Caki2 (cell line): ENCODE measurements around the gene TBL1X. TPM values are rescaled to one million over a fixed set of nuclear protein-coding genes. Genes with fewer than 3 reads are reported as not detected.
"Not testable (repeated sequence)": the region's sequence is repeated elsewhere in the genome, so short reads cannot be mapped to it uniquely, and the experiment has no call there.

Experiments
- DNase-seq: peaks from one replicate; pipeline ENCODE4 v3.0.0-alpha.2; 2015; ENCODE audit warnings: low read depth
- in situ Hi-C: cut with HindIII; loops from 2 replicates; pipeline ENCODE4 v1.10.0; 2016; ENCODE audit warnings: low sequenced_read_pairs, low pct_unique_long_range_greater_than_20kb, mixed read lengths
- total RNA-seq: library from RNA; depleted of rRNA; stranded (reverse); fragments of >200 nt; shearing (Covaris generic); gene quantifications from 2 replicates; pipeline ENCODE4 v1.2.3, GENCODE V29; 2014; ENCODE audit warnings: low replicate concordance

Gene TBL1X
- total RNA-seq, 1 experiment from 2014 or later: 10.6 TPM

- in situ Hi-C loops: no loop called here
- no peak for DNase-seq
Observed at GRCh38 chrX:9738151-9738550, 273.3 kb downstream of the TBL1X start.

- in situ Hi-C loops: no loop called here
- DNase-seq: no peak
Observed at GRCh38 chrX:9739130-9739529, 274.3 kb downstream of the TBL1X start.

GRCh38 chrX:9745417-9746115 is 280.7 kb downstream of the TBL1X start:
- in situ Hi-C loops: no loop called here
- DNase-seq: no peak

- DNase-seq: no peak
- in situ Hi-C loops: no loop called here
Observed at GRCh38 chrX:9746148-9746888, 281.5 kb downstream of the TBL1X start.

- in situ Hi-C loops: no loop called here
- no peak for DNase-seq
Observed at GRCh38 chrX:9747644-9748043, 282.8 kb downstream of the TBL1X start.

- in situ Hi-C loops: no loop called here
- no peak for DNase-seq
Observed at GRCh38 chrX:9749146-9749692, 284.4 kb downstream of the TBL1X start.

GRCh38 chrX:9757366-9757765 is 292.5 kb downstream of the TBL1X start:
- DNase-seq: no peak
- in situ Hi-C loops: no loop called here

- in situ Hi-C loops: no loop called here
- DNase-seq: no peak
Observed at GRCh38 chrX:9758021-9758638, 293.3 kb downstream of the TBL1X start.

GRCh38 chrX:9759337-9759736 is 294.5 kb downstream of the TBL1X start:
- in situ Hi-C loops: no loop called here
- no peak for DNase-seq

GRCh38 chrX:9765072-9765736 is 300.3 kb downstream of the TBL1X start:
- in situ Hi-C loops: no loop called here
- DNase-seq: no peak

- in situ Hi-C loops: no loop called here
- DNase-seq: no peak
Observed at GRCh38 chrX:9765737-9766097, 300.9 kb downstream of the TBL1X start, which contains the start of gene GPR143. TSS of gene GPR143 (minus strand) at chrX:9765847. CDS start at chrX:9765817, 30 bp downstream.

GRCh38 chrX:9767375-9767774 is 302.5 kb downstream of the TBL1X start:
- in situ Hi-C loops: no loop called here
- no peak for DNase-seq

- in situ Hi-C loops, DNase-seq: not testable (repeated sequence)
Observed at GRCh38 chrX:9768321-9768839, 303.5 kb downstream of the TBL1X start.

- DNase-seq: no peak
- in situ Hi-C loops: no loop called here
Observed at GRCh38 chrX:9770319-9770718, 305.5 kb downstream of the TBL1X start.

GRCh38 chrX:9772943-9773342 is 308.1 kb downstream of the TBL1X start:
- in situ Hi-C loops: no loop called here
- DNase-seq: no peak

GRCh38 chrX:9775930-9776329 is 311.1 kb downstream of the TBL1X start:
- no peak for DNase-seq
- in situ Hi-C loops: no loop called here

- DNase-seq: no peak
- in situ Hi-C loops: no loop called here
Observed at GRCh38 chrX:9781941-9782340, 317.1 kb downstream of the TBL1X start.

- in situ Hi-C loops: no loop called here
- no peak for DNase-seq
Observed at GRCh38 chrX:9784332-9784731, 319.5 kb downstream of the TBL1X start.
